GM21825 (cell line): Measurements from ENCODE around the gene GNAT3.

Experiments
- ATAC-seq: cut with Tn5 transposase; IDR thresholded peaks from one replicate; pipeline ENCODE4 v1.9.1; 2021; ENCODE audit warnings: mild to moderate bottlenecking, moderate library complexity; ENCODE audit not compliant: unreplicated experiment

GNAT3 gene

DNA sequence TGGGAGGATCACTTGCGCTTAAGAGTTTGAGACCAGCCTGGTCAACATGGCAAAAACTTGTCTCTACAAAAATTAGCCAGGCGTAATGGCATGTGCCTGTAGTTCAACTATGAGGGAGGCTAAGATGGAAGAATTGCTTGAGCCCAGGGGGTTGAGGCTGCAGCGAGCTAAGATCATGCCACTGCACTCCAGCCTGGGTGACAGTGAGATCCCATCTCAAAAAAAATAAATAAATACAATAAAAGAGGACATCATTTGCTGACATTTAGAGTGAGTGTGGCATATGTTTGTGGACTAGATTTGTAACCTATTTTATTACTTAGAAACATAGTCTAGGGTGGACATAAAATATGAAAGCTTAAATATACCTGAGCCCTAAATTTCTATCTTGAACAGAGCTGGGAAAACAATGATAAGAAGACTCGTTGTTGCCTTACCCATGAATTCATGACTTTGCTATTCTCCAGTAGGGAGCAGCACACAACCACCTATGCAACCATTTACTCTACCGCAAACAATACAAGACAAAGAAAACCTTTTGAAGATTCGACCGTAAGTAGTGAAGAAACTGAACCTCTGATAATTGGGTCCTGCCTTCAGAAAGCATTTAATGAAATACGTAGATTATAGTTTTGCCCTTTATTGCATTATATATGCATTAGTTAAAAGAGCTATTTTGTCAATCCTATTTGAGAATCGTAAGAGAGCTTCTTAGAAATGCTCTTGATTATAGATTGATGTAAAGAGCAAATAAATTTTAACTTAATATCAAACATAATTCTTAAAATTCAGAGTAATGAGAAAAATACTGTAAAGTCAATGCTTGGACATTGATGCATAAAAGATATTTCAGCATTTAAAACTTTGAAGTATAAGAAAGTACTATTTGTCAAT lies 83.5 kb downstream of the GNAT3 start:
- no peak for ATAC-seq

DNA sequence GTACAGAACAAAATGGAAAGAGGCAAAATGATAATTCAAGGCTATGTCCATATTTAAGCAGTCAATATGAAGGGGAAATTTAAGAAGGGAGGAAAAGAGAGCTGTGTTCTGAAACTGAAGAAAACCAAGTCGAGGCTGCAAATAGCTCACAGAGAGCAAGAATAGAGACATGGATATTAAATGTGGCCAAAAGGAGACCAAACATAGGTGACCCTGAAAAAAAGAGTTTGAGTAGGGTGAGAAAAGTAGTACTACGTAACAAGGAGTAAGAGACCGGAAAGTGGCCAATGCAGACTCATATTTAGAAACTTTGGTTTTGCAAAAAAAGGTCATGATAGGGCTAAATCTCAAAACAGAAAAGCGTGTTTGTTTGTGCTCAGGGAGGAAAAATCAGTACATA lies 84.6 kb downstream of the GNAT3 start:
- ATAC-seq, result no peak

DNA sequence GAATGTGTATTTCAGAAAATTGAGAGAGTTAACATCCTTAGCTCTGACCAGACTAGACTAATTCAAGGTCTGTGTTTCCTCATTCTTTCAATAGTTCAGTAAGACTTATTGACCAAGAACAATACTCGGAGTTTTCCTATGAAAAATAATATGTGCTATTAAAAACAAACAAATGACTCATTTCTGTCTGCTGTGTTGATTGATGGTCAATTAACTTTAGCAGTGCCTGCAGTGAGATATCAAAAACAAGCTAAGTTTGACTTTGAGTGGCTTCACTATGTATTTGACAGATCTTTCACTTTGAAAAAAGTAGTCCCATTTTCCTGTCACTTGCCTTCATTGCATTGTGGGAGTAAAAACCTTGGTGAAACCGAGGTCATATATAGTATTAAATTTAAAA lies 91.0 kb downstream of the GNAT3 start:
- ATAC-seq, result no peak

DNA sequence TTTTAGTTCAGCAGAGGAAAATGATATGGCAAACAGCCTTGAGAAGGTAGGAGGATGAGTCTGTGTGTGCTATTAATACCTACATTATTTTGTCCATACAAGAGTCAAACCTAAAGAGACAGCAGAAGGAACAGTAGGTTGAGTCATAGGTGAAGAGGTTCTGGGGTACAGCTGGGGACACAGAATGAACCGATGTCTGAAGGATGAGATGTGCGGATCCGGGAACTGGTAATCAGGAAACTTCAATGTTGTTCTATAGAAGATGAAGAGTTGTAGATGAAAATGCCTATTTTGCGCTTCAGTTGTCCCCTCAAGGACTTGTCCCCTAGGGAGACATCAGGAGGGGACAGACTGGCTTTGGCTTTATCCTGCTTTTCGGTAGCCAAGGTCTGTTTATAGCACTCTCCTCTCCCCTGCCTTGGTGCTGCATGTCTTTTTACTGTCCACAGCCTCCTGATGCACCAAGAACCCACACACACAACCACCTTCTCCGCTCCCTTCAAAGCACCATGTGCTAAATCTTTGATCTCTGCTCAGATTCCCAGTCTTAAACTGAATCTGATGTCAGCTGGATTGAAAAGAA lies 94.6 kb downstream of the GNAT3 start:
- ATAC-seq, result no peak

DNA sequence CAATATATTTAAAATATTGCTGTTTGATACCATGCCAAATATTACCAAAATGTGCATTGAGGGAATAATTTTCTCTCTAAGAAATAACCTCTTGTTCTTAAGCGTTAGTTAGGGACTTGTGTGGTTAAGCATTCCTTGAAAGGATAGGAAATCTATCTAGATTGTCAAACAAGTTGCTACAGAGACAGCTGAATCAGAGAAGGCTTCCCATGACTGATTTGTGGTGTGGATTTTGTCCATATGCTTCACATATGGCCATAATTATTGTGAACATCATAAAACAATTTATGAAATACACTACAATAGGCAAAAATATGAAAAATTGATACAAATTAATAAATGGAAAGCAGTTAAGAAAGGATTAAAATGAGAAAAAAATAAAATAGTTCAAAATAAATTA lies 96.3 kb downstream of the GNAT3 start:
- no peak for ATAC-seq

DNA sequence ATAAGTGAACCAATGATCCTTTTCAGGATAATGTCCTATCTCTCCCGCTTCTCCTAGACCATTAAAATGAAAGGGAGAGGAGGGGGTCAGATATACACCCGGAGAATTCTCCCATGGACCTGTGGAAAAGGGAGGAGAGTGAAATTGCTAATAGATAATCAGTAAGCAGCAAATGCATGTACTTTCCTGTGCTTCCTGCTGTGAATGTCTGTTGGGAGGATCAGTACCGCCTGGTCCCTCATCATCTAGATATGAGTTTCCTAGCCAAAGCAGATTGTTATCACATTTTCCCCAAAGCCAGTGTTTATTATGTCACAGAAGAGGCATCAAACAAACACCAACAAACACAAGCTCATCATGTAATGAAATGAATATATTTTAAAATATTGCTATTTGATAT lies 96.8 kb downstream of the GNAT3 start:
- ATAC-seq, result no peak

DNA sequence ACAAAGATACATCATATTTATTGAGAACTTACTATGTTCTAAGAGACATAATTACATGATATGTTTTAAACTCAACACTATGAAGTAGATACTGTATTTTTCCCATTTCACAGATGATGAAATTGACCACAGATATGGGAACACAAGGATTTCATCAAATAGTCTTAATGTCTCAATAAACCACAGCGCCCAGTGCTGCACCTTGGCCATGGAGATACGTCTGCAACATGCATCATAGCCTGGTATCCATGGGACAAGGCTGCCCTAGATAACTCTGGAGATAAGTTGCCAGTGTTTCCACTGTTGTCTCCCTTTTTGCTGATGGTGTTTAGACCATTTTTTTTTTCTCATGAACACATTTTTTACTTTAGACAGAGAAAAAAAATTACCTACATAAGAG lies 97.5 kb downstream of the GNAT3 start:
- no peak for ATAC-seq

DNA sequence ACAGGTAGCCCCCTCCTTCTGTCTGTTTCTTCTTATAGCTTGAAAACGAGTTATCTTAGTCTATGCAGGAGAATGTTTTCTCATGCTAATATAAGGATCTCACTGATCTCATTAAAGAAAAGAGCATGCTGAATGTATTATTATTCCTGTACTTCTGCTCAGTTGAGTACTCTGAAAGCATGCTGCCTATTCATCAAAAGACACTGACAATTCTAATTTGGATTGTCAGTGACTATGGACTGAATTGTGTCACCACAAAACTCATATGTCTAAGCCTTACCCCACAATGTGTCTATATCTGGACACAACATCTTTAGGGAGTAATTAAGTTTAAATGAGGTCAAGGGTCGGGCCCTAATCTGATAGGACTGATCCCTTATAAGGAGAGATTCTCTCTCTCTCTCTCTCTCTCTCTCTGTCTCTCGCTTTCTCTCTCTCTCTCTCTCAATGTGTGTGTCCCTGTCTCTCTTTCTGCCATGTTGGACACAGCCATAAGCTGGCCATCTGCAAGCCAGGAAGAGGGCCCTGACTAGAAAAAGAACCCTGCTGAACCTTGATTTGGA lies 98.4 kb downstream of the GNAT3 start:
- ATAC-seq, result no peak

DNA sequence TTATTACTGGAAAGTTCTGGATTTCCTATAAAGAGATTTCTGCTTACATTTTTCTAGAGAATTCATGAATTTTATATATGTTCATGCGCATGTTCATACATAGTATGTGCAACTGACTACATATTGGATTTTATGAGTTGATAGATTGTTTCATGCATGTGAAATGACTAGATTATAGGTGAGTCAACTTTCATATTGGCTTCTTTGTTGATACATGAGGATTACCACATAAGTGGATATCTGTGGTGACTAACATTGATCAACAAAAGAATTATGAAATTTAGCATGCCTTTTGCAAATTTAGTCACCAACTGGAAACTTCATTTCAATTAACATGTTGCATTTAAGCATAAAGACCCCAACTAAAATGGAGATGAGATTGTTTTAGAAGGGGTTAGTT lies 99.0 kb downstream of the GNAT3 start:
- no peak for ATAC-seq

DNA sequence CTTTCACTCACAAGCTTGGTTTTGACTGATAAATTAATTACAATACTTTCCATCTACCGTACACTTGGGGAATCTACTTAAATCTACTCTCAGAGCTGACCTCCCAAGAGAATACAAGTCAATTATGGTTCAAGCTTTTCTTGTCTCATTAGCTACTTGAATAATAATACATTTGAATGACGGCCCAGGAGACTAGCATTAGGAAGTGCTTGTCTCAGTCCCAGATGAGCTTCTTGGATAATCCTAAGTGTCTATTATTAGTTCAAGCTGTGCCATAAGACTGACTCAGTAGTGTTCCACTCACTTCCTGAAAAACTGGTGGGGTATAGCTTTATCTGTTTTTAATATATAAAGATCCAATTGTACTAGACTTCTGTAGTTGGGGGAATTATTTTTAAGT lies 100.2 kb downstream of the GNAT3 start:
- no peak for ATAC-seq

DNA sequence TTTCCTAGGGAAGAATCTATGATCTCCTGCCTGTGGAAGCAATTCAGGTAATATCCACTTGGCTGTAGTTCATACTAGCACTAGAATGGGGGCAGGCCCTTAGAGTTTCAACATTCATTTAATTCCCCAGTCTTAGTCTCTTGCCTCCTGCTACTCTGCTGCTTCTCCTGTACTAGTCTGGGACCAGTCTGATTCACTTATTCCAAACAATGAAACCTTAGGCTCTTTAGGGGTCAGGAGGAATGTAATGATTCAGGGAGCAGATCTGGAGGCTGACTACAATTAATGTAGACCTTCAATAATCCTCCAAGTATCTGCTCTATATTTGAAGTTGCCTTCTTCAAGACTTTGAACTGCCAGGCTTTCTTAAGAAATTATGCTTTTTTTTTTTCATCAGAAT lies 101.8 kb downstream of the GNAT3 start:
- ATAC-seq, result no peak
